PFSK-1 (cell line): ENCODE data around the gene ADAT3.

Experiments used
- FOXP2 ChIP-seq: optimal IDR thresholded peaks from 2 replicates; pipeline ENCODE3; 2011; ENCODE audit warnings: borderline replicate concordance, control low read depth, inconsistent platforms; ENCODE audit not compliant: insufficient read depth; ENCODE audit errors: extremely low read length, extremely low read depth
- POLR2AphosphoS5 ChIP-seq: IDR thresholded peaks from 2 replicates; pipeline ENCODE4 v1.6.1; 2012; ENCODE audit warnings: low read depth, mild to moderate bottlenecking, control low read depth, low read length, moderate library complexity
- SIN3A ChIP-seq: IDR thresholded peaks from 2 replicates; pipeline ENCODE4 v1.6.1; 2012; ENCODE audit warnings: mild to moderate bottlenecking, low read length, moderate library complexity, borderline replicate concordance; ENCODE audit not compliant: insufficient read depth
- TAF1 ChIP-seq: IDR thresholded peaks from 2 replicates; pipeline ENCODE4 v1.6.1; 2012; ENCODE audit warnings: low read length, control low read depth, borderline replicate concordance; ENCODE audit not compliant: insufficient read depth
- TF ChIP-seq, protein P1 (sequence below), 2 experiments: IDR thresholded peaks; 2 replicates each; pipeline versions ENCODE4 v1.6.1 to v1.8.0; 2011 to 2012; ENCODE audit warnings: low read depth in 2 of 2, low read length in 2 of 2, control low read depth in 1 of 2, inconsistent platforms in 1 of 2, mild to moderate bottlenecking in 1 of 2, moderate library complexity in 1 of 2; ENCODE audit not compliant: insufficient read depth in 1 of 2

ADAT3 gene

DNA sequence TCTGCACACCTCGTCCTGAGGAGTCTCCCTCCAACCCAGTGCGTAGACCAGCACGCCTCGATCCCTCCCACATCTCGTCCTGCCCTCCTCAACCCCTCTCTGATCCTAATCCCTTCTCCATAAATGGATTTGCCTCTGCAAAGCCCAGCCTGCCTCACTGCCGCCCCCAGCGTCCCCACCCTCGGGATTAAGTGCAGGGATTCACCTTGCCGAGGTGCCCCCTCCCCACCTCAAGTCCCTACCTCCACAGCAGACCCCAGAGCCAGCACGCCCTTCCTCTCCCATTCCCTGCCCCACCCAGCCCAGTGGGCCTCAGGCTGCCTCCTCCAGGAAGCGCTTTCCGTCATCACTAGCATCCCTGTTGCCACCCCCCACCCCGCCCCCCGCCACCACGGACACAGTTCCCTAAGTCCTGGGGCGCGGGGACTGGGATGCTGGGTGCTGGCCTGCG, 45.8 kb upstream of the ADAT3 start:
- TF ChIP-seq TAF1 (no peak), FOXP2 (no peak), SIN3A (no peak), POLR2AphosphoS5 (no peak)
- TF ChIP-seq, protein P1, sequence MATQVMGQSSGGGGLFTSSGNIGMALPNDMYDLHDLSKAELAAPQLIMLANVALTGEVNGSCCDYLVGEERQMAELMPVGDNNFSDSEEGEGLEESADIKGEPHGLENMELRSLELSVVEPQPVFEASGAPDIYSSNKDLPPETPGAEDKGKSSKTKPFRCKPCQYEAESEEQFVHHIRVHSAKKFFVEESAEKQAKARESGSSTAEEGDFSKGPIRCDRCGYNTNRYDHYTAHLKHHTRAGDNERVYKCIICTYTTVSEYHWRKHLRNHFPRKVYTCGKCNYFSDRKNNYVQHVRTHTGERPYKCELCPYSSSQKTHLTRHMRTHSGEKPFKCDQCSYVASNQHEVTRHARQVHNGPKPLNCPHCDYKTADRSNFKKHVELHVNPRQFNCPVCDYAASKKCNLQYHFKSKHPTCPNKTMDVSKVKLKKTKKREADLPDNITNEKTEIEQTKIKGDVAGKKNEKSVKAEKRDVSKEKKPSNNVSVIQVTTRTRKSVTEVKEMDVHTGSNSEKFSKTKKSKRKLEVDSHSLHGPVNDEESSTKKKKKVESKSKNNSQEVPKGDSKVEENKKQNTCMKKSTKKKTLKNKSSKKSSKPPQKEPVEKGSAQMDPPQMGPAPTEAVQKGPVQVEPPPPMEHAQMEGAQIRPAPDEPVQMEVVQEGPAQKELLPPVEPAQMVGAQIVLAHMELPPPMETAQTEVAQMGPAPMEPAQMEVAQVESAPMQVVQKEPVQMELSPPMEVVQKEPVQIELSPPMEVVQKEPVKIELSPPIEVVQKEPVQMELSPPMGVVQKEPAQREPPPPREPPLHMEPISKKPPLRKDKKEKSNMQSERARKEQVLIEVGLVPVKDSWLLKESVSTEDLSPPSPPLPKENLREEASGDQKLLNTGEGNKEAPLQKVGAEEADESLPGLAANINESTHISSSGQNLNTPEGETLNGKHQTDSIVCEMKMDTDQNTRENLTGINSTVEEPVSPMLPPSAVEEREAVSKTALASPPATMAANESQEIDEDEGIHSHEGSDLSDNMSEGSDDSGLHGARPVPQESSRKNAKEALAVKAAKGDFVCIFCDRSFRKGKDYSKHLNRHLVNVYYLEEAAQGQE (IDR thresholded peaks at IDR 0.05; ENCODE audit: insufficient read depth in 1 of 2, low read depth in 2 of 2, low read length in 2 of 2): no peak

DNA sequence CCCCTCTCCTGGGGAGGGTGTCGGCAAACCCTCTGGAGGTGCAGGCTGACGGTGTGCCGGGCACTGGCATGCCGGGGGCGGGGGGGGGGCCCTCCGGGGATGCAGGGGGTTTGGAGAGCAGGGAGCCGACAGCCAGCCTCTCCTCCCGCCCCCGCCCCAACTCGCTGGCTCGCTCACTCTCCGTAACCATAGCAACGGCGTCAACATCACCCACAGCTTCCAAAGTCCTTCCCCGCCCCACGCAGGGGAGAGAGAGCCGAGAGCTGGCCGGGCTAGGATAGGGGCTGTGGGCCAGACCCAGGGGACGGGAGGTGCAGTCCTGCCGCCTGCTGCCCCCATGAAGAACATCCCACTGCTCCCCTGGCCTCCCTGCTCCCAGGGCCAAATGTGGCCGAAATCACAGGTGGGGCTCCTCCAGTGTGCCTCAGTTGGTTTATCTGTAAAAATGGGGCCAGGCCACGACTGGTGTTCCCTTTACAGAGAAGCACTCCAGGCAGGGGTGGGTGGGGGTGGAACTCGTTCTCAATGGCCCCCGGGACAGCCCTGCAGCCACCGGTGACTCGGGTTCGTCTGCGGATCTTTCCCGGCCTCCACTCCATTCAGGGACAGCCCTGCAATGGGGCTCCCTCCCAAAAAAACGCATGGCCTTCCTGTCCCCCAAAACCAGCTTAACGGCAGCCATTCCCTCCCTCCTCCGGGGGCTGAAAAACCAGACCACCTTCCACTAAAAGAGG, 45.0 kb upstream of the ADAT3 start:
- TF ChIP-seq TAF1 (no peak), SIN3A (no peak), POLR2AphosphoS5 (no peak), FOXP2 (no peak)
- TF ChIP-seq, protein P1 (IDR thresholded peaks at IDR 0.05; ENCODE audit: insufficient read depth in 1 of 2, low read depth in 2 of 2, low read length in 2 of 2): no peak

DNA sequence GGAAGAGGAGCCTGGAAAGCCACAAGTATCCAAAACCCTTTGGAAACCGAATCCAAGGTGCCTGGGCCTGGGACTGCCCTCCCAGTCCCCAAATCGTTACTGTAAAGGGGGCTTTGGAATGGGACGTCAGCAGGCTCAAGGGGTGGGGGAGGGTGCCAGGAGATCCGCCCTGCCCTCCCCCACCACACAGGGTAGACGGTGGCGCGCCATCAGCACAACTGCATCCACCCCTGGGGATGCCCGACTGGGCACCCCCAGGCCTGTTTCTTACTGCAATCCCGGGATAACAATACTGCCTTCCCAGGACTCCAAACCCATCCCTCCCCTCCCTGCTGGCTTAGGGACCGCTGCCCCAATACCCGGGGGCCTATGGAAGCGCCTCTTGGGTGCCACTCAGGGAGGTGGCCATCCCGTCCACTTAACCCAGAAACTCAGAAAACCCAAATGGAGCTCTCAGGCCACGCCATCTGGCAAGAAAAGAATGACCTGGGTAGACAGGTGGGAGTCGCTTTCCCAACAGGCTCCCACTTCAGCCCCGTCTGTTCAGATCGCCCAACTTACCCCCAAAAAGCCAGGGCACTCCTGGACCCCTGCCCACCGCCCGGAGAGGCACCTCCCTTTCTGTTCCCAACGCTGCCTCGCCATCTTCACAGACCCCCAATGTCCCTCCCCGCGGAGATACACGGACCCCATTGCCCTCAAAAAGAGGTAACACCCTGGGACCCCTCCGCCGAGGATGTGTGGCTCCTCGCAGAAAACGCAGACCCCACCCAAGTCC, 44.2 kb upstream of the ADAT3 start:
- TF ChIP-seq FOXP2 (no peak), POLR2AphosphoS5 (no peak), TAF1 (no peak)

DNA sequence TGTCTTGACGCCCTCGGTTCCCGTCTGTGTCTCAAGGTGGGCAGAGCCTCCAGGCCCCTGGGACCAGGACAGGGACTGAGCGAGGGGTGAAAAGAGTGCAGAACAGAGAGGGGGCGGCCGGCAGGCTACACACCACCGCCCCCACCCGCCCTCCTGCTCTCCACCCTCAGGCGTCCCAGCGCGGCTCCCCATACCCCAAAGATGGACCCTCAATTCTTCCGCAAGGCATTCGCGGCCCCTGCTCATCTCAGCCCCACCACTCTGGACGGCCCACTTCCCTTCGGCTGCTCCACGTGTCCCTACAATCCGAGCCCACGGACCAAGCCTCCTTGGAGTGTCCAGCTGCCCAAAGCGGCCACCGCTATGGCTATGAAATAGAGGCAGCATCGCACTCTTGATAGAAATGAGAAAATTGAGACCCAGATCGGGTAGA, 43.6 kb upstream of the ADAT3 start:
- TF ChIP-seq, protein P1 (IDR thresholded peaks at IDR 0.05; ENCODE audit: insufficient read depth in 1 of 2, low read depth in 2 of 2, low read length in 2 of 2): no peak
- TF ChIP-seq POLR2AphosphoS5: 0 out of 2 replicates have a peak, but pooled peaks have one; percentile 21

DNA sequence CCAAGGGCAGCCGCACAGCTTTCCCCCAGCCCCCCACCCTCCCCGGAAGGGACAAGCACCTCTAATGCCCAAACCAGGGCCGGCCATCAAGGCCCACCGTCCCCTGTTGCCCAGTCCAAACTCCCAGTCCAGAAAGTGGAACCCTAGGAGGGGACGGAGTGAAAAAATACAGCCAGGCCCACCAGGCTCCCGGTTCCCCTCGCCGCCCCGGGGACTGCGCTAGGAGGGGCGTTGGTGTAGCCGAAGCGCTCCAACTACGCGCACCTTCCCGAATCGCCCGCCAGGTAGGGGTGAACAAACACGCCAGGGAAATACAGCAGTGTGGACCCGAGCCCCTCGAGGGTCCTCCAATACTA, 43.2 kb upstream of the ADAT3 start:
- TF ChIP-seq, protein P1 (IDR thresholded peaks at IDR 0.05; ENCODE audit: insufficient read depth in 1 of 2, low read depth in 2 of 2, low read length in 2 of 2): no peak
- TF ChIP-seq SIN3A: peak; percentile 11; the same call in 1 of the 2 replicates
